IPS DF 4.7 (cell line): Measurements from ENCODE around the gene RPAIN.
"Not testable (repeated sequence)": the region's sequence is repeated elsewhere in the genome, so short reads cannot be mapped to it uniquely, and the experiment has no call there.

Experiments used
- DNase-seq: peaks from one replicate; pipeline ENCODE4 v3.0.0-alpha.2; 2013; ENCODE audit warnings: low spot score; ENCODE audit errors: extremely low read depth

The RPAIN gene

GRCh38 chr17:5429191-5429887, 9.4 kb downstream of the RPAIN start:
- DNase-seq: no peak

DNA sequence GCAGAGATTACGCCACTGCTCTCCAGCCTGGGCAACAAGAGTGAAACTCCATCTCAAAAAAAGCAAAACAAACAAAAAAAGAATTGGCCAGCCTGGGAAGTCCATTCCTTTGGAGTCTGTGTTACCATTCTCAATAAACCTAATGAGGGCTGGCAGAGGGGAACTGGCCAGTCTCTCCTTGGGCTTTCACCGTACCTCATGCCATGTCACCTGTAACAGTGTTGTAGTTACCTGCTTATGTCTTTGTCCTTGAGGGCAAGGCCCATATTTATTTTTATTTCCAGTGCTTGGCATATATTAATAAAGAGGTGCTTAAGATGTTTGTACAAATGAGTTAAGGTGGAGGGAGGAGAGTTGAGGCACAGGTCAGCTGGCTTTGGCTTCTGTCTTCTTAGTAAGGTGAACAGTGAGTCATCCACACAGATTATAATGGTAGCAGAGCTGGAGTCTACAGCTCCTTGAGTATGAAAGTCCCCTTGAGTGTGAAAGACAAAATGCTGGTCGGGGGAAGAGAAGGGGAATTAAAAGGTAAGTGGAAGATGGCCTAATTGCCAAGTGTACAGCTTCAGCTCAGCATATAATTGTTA, 10.5 kb downstream of the RPAIN start:
- no peak for DNase-seq

- DNase-seq: not testable (repeated sequence)
These were observed 11.3 kb downstream of the RPAIN start for GRCh38 chr17:5431234-5431633.

GRCh38 chr17:5431949-5432556, 12.1 kb downstream of the RPAIN start:
- DNase-seq: no peak

- no peak for DNase-seq
These were observed 15.0 kb downstream of the RPAIN start for GRCh38 chr17:5434984-5435383.

- DNase-seq: not testable (repeated sequence)
These were observed 15.9 kb downstream of the RPAIN start for GRCh38 chr17:5435781-5436315.

GRCh38 chr17:5437721-5438317, 17.8 kb downstream of the RPAIN start:
- no peak for DNase-seq

DNA sequence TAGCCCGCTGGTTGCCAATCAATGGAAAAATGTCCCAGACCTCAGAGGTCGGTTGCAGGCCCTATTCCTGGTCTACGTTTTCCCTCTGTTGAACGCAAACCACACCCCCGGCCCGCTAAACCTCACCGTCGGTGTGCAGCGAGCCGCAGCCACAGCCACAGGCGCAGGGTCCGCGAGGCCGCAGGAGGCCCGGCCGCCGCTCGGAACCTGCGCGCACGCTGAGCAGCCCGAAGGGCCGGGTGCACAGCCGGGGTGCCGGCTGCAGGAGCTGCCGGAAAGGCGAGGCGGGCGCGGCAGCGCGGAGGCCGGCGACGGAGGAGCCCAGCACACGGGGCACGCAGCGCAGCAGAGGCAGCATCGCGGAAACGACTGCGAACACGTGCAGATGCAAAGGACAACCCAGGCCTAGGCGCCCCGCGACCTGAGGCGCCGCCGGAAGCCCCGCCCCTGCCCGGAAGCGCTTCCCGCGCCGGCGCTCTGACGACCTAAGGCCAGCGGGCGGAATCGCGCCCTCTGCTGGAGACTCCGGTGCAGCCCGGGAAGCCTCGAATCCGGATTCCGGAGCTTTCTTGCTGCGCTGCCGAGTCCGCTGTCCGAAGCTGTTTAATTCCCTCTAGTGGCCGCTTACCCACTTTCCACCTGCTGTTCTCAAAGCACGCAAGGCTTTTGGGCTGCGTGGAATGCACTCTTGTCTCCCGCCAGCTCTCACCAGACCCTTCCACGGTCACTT, 18.9 kb downstream of the RPAIN start, which contains the start of gene C1QBP:
TSS of gene C1QBP (minus strand) at position 440 of the 730 bp plus-strand sequence. CDS start at position 358, 82 bp downstream.
- peak; percentile 44 for DNase-seq

- DNase-seq: no peak
These were observed 19.4 kb downstream of the RPAIN start for GRCh38 chr17:5439446-5439764.

DNA sequence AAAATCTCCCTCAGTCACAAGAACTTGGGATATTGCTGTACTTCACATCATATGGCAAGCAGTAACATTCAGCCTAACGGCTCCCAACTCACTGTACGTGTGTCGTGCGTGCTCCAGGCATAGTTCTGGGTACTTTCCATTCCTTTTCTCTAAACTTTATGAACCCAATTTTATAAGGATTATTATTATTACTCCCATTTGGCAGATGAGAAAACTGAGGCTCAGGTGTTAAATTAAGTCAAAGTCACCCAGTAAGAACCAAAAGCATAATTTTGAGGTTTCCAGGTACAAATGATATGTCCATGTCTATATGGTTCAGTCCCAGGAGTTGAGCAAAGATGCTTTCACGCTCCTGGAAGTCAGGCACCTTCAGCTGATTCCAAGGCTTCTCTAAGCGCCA, 23.7 kb downstream of the RPAIN start:
- DNase-seq: no peak

DNA sequence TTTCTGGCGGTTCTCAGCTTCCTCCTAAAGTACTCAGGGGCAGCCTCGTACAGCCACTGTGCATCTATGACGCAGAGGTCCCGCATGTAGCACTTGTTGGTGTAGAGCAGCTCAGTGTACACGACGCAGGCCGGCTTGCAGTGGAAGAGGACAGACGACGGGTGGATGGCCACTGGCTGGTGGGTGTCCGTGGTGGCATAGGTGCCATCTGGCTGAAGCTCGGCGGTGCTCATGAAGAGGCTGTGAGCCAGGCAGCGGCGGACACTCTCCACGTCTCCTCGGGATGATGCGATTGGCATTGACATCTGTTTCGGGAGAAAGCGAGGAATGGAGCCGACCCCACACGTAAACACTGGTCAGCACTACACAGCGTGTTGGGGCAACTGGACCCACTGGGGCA, 24.2 kb downstream of the RPAIN start:
- DNase-seq: no peak

- DNase-seq: no peak
These were observed 26.8 kb downstream of the RPAIN start for GRCh38 chr17:5446786-5447185.

DNA sequence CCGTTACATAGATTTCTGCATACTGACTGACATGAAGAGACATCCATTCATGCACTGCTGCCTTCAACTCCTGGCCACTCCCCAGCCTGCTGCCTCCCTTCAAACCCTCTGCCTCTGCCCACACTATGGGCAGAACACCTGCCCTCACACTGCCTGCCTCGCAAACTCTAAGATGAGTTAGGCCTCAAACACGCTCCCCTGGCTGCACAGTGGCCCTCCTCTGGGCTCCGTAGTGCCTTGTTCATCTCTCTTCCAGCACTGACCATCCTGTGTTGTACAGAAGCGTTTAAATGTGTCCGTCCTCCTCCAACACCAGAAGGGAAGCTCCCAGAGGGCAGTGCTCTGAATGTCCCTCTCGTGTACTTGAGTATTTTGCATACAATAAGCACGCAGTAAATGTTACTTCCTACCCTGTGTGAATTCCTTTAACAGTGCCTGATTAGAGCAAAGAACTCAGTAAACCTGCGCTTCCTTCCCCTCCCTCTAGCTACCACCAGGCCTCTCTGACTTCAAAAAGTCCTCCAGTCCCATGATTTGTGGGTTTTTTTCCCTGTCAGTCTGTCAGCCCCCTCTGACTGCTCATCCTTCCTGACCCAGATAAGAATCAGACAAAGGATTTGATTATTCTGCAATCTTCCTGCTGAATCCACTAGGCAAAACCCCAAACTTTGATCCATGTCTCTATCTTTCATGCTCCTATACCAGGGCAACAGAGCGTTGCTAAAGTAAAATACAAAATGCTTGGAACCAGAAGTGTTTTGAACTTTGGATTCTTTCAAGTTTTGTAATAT, 44.9 kb downstream of the RPAIN start:
- no peak for DNase-seq

GRCh38 chr17:5466295-5466694, 46.3 kb downstream of the RPAIN start:
- no peak for DNase-seq

DNA sequence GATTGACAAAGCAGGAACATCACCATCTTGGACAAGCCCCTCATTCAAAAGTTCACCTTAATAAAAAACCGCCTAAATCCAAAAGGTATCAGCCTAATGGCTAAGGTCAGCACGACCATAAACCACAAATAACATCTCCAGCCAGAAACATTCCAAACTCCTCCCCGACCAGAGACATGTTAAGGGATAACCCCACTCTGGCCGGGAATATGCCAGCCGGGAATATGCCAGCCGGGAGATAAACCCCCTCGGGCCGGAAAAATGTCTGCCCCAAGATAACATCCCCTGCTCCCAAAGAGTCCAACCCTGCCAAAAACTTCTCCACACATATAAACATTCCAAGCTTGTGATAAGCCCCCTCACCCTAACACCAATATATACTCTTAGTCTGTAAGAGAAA, 47.4 kb downstream of the RPAIN start:
- DNase-seq: no peak

DNA sequence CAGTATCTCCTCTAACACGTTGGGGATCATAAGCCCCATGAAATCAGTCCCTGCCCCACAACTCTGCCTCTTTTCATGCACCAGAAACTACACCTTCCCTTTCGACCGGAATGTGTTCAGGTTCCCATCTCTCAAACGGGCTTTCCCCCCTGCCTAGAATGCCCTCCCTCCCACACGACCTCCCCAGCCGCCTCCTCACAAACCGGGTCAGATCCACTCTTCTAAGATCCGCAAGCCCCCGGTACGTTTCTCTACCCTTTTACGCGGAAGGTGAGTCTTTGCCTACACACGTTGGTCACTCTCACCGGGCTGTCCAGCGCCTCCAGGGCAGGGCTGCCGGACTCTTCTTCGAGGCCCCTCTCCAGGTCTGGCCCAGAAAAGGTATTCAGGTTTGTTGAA, 48.1 kb downstream of the RPAIN start:
- DNase-seq: no peak

- DNase-seq: no peak
These were observed 52.5 kb downstream of the RPAIN start for GRCh38 chr17:5472511-5472910.

GRCh38 chr17:5473906-5474305, 53.9 kb downstream of the RPAIN start:
- DNase-seq: no peak

GRCh38 chr17:5478992-5479391, 59.0 kb downstream of the RPAIN start:
- DNase-seq: no peak

DNA sequence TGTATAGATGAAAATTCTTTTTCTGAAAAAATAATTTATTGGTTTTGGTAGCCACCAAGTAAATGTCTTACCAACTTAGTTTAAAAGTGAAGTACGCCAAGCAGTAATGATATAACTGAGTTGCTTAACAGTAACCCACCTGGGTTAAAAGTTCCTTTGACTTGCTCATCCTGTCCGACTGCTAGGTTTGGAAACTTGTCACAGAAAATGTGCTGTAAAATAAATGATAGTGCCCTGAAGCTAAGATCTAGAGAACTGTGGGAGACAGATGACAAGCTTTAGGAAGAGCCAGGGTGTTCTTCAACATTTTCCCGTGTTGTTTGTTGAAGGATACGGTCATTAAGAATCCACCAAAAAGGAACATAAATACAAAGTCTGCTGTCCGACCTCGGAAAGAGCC, 61.0 kb downstream of the RPAIN start:
- DNase-seq: no peak

DNA sequence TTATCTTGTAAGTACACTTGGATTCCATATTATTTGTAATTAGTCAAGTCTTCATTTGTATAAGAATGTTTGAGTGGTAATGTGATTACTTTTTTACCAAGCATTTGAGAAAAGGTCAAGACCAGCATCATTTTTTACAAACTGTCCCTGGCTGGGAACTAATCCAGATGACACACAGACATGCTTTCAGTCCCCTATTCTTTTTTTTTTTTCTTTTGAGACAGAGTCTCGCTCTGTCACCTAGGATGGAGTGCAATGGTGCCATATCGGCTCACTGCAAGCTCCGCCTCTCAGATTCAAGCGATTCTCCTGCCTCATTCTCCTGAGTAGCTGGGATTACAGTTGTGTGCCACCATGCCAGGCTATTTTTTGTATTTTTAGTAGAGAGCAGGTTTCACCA, 61.5 kb downstream of the RPAIN start:
- no peak for DNase-seq
